GM12878 (cell line): ENCODE data around the gene CHAD. TPM values are rescaled to one million over a fixed set of nuclear protein-coding genes. Genes with fewer than 3 reads are reported as not detected.

Source experiments
- ATAC-seq: fragments of 200-7000 bp; cut with Tn5 transposase; 3 replicates; pipeline ENCODE4 v1.9.1; 2020; ENCODE audit warnings: mild to moderate bottlenecking, moderate library complexity
- BruUV-seq: library from RNA; stranded (reverse); fragments of 400-500 nt; replicated peaks from 2 replicates; lab custom pipeline; 2021; lab: Mats Ljungman, UMichigan
- CTCF ChIA-PET: fragments of 300-600 bp; sonication (Branson Sonifier 250); formaldehyde crosslinking; extraction: SDS; loops from one replicate; lab custom pipeline; 2021; ENCODE audit warnings: inconsistent platforms; lab: Yijun Ruan, JAX
- POLR2A ChIA-PET: fragments of 350-600 bp; formaldehyde crosslinking; extraction: SDS; loops from one replicate; lab custom pipeline; 2021; ENCODE audit warnings: inconsistent platforms; lab: Charles Lee
- RAD21 ChIA-PET: fragments of 300-600 bp; sonication (Branson Sonifier 250); formaldehyde crosslinking; loops from one replicate; lab custom pipeline; 2023; ENCODE audit warnings: antibody characterized with exemption; ENCODE audit not compliant: unreplicated experiment; lab: Charles Lee
- SMC1A ChIA-PET: fragments of 300-600 bp; sonication (Branson Sonifier 250); formaldehyde crosslinking; loops from one replicate; lab custom pipeline; 2023; ENCODE audit not compliant: unreplicated experiment, uncharacterized antibody; lab: Charles Lee
- DNase-seq: peaks from one replicate; pipeline ENCODE4 v3.0.0-alpha.2; 2011; ENCODE audit warnings: low read depth, low spot score
- FAIRE-seq: peaks from 3 replicates; lab custom pipeline; 2011; peaks lifted over from hg19 to GRCh38; lab: Jason Lieb, UNC
- H2AFZ ChIP-seq: 2 replicates; pipeline ENCODE4 v1.6.0; 2011; ENCODE audit warnings: low read depth, low read length, control low read depth; ENCODE audit not compliant: control insufficient read depth
- H3K27ac ChIP-seq: 2 replicates; pipeline ENCODE4 v1.5.1; 2011; ENCODE audit warnings: control low read depth; ENCODE audit not compliant: control insufficient read depth, insufficient read depth
- H3K27me3 ChIP-seq, 2 experiments: replicated peaks in 1 of 2; 2 replicates each; pipeline versions ENCODE4 v1.6.0 to v1.6.1; 2011; ENCODE audit warnings: low read length in 1 of 2; ENCODE audit not compliant: control insufficient read depth in 2 of 2, insufficient read depth in 2 of 2
- H3K36me3 ChIP-seq, 2 experiments: 2 replicates each; pipeline ENCODE4 v1.5.1; 2011; ENCODE audit warnings: low read length in 1 of 2; ENCODE audit not compliant: control insufficient read depth in 2 of 2, insufficient read depth in 2 of 2
- H3K4me1 ChIP-seq: 2 replicates; pipeline ENCODE4 v1.6.1; 2011; ENCODE audit warnings: mild to moderate bottlenecking, low read length, moderate library complexity, mixed read lengths; ENCODE audit not compliant: control insufficient read depth, insufficient read depth
- H3K4me2 ChIP-seq: 2 replicates; pipeline ENCODE4 v1.6.0; 2011; ENCODE audit warnings: control low read depth; ENCODE audit not compliant: control insufficient read depth, insufficient read depth
- H3K4me3 ChIP-seq: fragments of 200-600 bp; sonication (generic); 2 replicates; pipeline ENCODE4 v1.5.1; 2016
- H3K79me2 ChIP-seq: 2 replicates; pipeline ENCODE4 v1.6.0; 2011; ENCODE audit warnings: low read length; ENCODE audit not compliant: control insufficient read depth, insufficient read depth
- H3K9ac ChIP-seq: 2 replicates; pipeline ENCODE4 v1.8.0; 2011; ENCODE audit warnings: low read length, control low read depth, mixed read lengths; ENCODE audit not compliant: control insufficient read depth, insufficient read depth
- H3K9me3 ChIP-seq: replicated peaks from 3 replicates; pipeline ENCODE4 v1.5.1; 2011; ENCODE audit warnings: mild to moderate bottlenecking, low read length; ENCODE audit not compliant: control insufficient read depth, insufficient read depth
- H4K20me1 ChIP-seq: 2 replicates; pipeline ENCODE4 v1.6.0; 2011; ENCODE audit not compliant: control insufficient read depth, insufficient read depth
- ASH2L ChIP-seq: fragments of 300-600, 200-600 bp; sonication (generic); IDR thresholded peaks from 2 replicates; pipeline ENCODE4 v1.6.1; 2017; ENCODE audit warnings: low read depth, mild to moderate bottlenecking, borderline replicate concordance
- ATF7 ChIP-seq: fragments of 450-650 bp; IDR thresholded peaks from 2 replicates; pipeline ENCODE4 v1.6.1; 2016; ENCODE audit warnings: low read depth, mild to moderate bottlenecking
- DPF2 ChIP-seq: fragments of 450-650 bp; IDR thresholded peaks from 2 replicates; pipeline ENCODE4 v1.6.1; 2017; ENCODE audit warnings: mild to moderate bottlenecking
- EGR1 ChIP-seq, 2 experiments: IDR thresholded peaks; 1 replicate in 1 of 2; 2 replicates in 1 of 2; pipeline ENCODE4 v1.6.1; 2011 to 2012; ENCODE audit warnings: low read depth in 2 of 2, low read length in 2 of 2, borderline replicate concordance in 1 of 2, mild to moderate bottlenecking in 1 of 2, moderate library complexity in 1 of 2
- GABPA ChIP-seq: IDR thresholded peaks from 2 replicates; pipeline ENCODE4 v1.6.1; 2014; ENCODE audit warnings: antibody characterized with exemption, low read depth, mild to moderate bottlenecking, inconsistent platforms
- SIX5 ChIP-seq: IDR thresholded peaks from 2 replicates; pipeline ENCODE4 v1.6.1; 2011; ENCODE audit warnings: mild to moderate bottlenecking, low read depth, low read length, moderate library complexity; ENCODE audit not compliant: severe bottlenecking
- SP1 ChIP-seq: IDR thresholded peaks from one replicate; pipeline ENCODE4 v1.6.1; 2011; ENCODE audit warnings: low read depth, low read length
- SPI1 ChIP-seq: IDR thresholded peaks from 2 replicates; pipeline ENCODE4 v1.6.1; 2011; ENCODE audit warnings: low read depth, mild to moderate bottlenecking, low read length, moderate library complexity, borderline replicate concordance; ENCODE audit not compliant: insufficient read depth
- WRNIP1 ChIP-seq: IDR thresholded peaks from 2 replicates; pipeline ENCODE4 v1.6.1; 2011; ENCODE audit warnings: low read depth, low read length, improper control_type of control experiment, borderline replicate concordance
- ZNF384 ChIP-seq: IDR thresholded peaks from 2 replicates; pipeline ENCODE4 v1.6.1; 2012; ENCODE audit warnings: low read depth, mild to moderate bottlenecking, low read length, improper control_type of control experiment, borderline replicate concordance
- WGBS: methylation state at CpG from one replicate; pipeline ENCODE4 v1.1.6; 2016; ENCODE audit warnings: low lambda C conversion rate; ENCODE audit not compliant: insufficient replicate concordance, insufficient coverage; ENCODE audit errors: missing lambda C conversion rate; 5-methylcytosine and 5-hydroxymethylcytosine counted together
- in situ Hi-C: fragments of 300-500 bp; cut with MboI; formaldehyde crosslinking; loops from 9 replicates; pipeline ENCODE4 v1.14.3; 2018; ENCODE audit warnings: mixed read lengths
- intact Hi-C: fragments of 100-400 bp; cut with micrococcal nuclease; formaldehyde crosslinking; loops from one replicate; pipeline ENCODE4 v1.14.2; 2022; ENCODE audit not compliant: unreplicated experiment
- polyA plus RNA-seq, 11 experiments: library from polyadenylated mRNA; depleted of rRNA in 4 of 11; unstranded in 6 of 11; stranded (reverse) in 5 of 11; fragments of >200 nt; fragmentation: Nextera tagmentation in 4 of 11; fragmentation: Illumina TruSeq in 1 of 11; extraction: Ambion mirVana in 4 of 11; extraction: Trizol in 1 of 11; gene quantifications; 1 replicate in 1 of 11; 2 replicates in 10 of 11; pipeline versions ENCODE4 v1.2.1 to v1.2.3, GENCODE V29; 2011 to 2016; ENCODE audit warnings: inconsistent platforms in 2 of 11, missing spikeins in 2 of 11, low read depth in 1 of 11
- total RNA-seq, 4 experiments: library from RNA; depleted of rRNA in 3 of 4; stranded (reverse); fragments of >200 nt in 3 of 4; fragmentation: Illumina TruSeq in 1 of 4; extraction: Trizol in 1 of 4; gene quantifications; 2 replicates each; pipeline versions ENCODE4 v1.2.1 to v1.2.3, GENCODE V29; 2013 to 2021
- TF ChIP-seq, protein P1 (sequence below): fragments of 150-350 bp; IDR thresholded peaks from 2 replicates; pipeline ENCODE4 v1.6.1; 2016; ENCODE audit warnings: low read depth, low read length
- TF ChIP-seq, protein P2 (sequence below): fragments of 450-650 bp; IDR thresholded peaks from 2 replicates; pipeline ENCODE4 v1.6.1; 2017; ENCODE audit warnings: mild to moderate bottlenecking, moderate library complexity
- TF ChIP-seq, protein P3 (sequence below): IDR thresholded peaks from 2 replicates; pipeline ENCODE4 v1.6.1; 2011; ENCODE audit warnings: low read depth, low read length, improper control_type of control experiment, borderline replicate concordance
- TF ChIP-seq, protein P4 (sequence below): fragments of 450-650 bp; IDR thresholded peaks from 2 replicates; pipeline ENCODE4 v1.6.1; 2016; ENCODE audit warnings: mild to moderate bottlenecking

CHAD gene
- total and polyA plus RNA-seq, 10 of the 15 experiments (the other 5 are each of a cell fraction or from before 2014, with no cell fraction given), result 0.06 TPM; not detected in 9

DNA sequence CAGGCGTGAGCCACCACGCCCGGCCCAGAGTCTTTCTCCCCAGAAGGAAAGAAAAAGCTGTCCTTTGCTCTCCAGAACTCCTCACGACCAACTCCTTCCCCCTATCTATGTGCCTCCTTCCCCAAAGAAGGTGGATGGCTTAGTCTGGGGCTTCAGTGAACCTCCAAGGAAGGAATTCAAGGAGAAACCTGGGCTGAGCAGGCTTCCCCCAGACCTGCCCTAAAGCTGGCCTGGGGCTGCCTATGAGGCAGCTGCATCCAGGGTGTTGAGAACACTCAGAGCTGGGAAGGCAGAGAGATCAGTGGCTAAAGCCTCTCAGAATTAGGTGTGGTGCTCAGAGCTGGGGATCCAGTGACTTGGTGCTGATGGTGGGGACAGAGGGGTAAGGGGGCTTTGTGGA is 38.9 kb downstream of the CHAD start:
- Histone ChIP-seq H3K9me3 (no peaks in the 10 kb centered on the region), H3K4me2 (no peak overlapping the region), H2AFZ (no peak overlapping the region), H3K4me3 (no peak overlapping the region), H3K79me2 (peaks cover 6% of the 10 kb centered on the region), H3K27me3 (no peaks in the 10 kb centered on the region), H3K36me3 (no peaks in the 10 kb centered on the region), H4K20me1 (no peaks in the 10 kb centered on the region), H3K9ac (no peak overlapping the region), H3K4me1 (peaks cover 18% of the 10 kb centered on the region), H3K27ac (no peak overlapping the region)
- in situ Hi-C loops (no loop called here), intact Hi-C loops (no loop called here)
- ChIA-PET RAD21 (interaction anchor here (2.4 kb wide), 1 partner anchor 32 kb away, joined by 8 read pairs; the partner anchor contains the start of gene LRRC59), POLR2A (no interaction called here), CTCF (interaction anchor here (0.5 to 4.6 kb wide), 5 partner anchors 8 to 49 kb away, joined by 3 to 24 read pairs (median 6); partner anchors contain the start of genes LRRC59 and RSAD1), SMC1A (interaction anchor here (0.8 to 2.8 kb wide), 3 partner anchors 22 to 39 kb away, joined by 3 to 10 read pairs (median 4); no protein-coding TSS in a partner anchor)
- BruUV-seq, result no TSS peak
- no peak for ATAC-seq
- no peak for DNase-seq
- no peak for FAIRE-seq
- WGBS, result 85% methylated on average over 4 of the region's 4 CpGs
- no peak for TF ChIP-seq SIX5
- TF ChIP-seq, protein P1, sequence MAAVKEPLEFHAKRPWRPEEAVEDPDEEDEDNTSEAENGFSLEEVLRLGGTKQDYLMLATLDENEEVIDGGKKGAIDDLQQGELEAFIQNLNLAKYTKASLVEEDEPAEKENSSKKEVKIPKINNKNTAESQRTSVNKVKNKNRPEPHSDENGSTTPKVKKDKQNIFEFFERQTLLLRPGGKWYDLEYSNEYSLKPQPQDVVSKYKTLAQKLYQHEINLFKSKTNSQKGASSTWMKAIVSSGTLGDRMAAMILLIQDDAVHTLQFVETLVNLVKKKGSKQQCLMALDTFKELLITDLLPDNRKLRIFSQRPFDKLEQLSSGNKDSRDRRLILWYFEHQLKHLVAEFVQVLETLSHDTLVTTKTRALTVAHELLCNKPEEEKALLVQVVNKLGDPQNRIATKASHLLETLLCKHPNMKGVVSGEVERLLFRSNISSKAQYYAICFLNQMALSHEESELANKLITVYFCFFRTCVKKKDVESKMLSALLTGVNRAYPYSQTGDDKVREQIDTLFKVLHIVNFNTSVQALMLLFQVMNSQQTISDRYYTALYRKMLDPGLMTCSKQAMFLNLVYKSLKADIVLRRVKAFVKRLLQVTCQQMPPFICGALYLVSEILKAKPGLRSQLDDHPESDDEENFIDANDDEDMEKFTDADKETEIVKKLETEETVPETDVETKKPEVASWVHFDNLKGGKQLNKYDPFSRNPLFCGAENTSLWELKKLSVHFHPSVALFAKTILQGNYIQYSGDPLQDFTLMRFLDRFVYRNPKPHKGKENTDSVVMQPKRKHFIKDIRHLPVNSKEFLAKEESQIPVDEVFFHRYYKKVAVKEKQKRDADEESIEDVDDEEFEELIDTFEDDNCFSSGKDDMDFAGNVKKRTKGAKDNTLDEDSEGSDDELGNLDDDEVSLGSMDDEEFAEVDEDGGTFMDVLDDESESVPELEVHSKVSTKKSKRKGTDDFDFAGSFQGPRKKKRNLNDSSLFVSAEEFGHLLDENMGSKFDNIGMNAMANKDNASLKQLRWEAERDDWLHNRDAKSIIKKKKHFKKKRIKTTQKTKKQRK, result no peak
- TF ChIP-seq SPI1, result no peak
- TF ChIP-seq, protein P2, sequence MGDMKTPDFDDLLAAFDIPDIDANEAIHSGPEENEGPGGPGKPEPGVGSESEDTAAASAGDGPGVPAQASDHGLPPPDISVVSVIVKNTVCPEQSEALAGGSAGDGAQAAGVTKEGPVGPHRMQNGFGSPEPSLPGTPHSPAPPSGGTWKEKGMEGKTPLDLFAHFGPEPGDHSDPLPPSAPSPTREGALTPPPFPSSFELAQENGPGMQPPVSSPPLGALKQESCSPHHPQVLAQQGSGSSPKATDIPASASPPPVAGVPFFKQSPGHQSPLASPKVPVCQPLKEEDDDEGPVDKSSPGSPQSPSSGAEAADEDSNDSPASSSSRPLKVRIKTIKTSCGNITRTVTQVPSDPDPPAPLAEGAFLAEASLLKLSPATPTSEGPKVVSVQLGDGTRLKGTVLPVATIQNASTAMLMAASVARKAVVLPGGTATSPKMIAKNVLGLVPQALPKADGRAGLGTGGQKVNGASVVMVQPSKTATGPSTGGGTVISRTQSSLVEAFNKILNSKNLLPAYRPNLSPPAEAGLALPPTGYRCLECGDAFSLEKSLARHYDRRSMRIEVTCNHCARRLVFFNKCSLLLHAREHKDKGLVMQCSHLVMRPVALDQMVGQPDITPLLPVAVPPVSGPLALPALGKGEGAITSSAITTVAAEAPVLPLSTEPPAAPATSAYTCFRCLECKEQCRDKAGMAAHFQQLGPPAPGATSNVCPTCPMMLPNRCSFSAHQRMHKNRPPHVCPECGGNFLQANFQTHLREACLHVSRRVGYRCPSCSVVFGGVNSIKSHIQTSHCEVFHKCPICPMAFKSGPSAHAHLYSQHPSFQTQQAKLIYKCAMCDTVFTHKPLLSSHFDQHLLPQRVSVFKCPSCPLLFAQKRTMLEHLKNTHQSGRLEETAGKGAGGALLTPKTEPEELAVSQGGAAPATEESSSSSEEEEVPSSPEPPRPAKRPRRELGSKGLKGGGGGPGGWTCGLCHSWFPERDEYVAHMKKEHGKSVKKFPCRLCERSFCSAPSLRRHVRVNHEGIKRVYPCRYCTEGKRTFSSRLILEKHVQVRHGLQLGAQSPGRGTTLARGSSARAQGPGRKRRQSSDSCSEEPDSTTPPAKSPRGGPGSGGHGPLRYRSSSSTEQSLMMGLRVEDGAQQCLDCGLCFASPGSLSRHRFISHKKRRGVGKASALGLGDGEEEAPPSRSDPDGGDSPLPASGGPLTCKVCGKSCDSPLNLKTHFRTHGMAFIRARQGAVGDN, result no peak
- no peak for TF ChIP-seq SP1
- no peak for TF ChIP-seq ZNF384
- no peak for TF ChIP-seq DPF2
- TF ChIP-seq EGR1 (IDR thresholded peaks at IDR 0.05; ENCODE audit: borderline replicate concordance in 1 of 2, low read depth in 2 of 2, low read length in 2 of 2), result no peak
- no peak for TF ChIP-seq GABPA
- TF ChIP-seq WRNIP1, result no peak
- TF ChIP-seq, protein P3, sequence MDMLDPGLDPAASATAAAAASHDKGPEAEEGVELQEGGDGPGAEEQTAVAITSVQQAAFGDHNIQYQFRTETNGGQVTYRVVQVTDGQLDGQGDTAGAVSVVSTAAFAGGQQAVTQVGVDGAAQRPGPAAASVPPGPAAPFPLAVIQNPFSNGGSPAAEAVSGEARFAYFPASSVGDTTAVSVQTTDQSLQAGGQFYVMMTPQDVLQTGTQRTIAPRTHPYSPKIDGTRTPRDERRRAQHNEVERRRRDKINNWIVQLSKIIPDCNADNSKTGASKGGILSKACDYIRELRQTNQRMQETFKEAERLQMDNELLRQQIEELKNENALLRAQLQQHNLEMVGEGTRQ, result no peak
- TF ChIP-seq, protein P4, sequence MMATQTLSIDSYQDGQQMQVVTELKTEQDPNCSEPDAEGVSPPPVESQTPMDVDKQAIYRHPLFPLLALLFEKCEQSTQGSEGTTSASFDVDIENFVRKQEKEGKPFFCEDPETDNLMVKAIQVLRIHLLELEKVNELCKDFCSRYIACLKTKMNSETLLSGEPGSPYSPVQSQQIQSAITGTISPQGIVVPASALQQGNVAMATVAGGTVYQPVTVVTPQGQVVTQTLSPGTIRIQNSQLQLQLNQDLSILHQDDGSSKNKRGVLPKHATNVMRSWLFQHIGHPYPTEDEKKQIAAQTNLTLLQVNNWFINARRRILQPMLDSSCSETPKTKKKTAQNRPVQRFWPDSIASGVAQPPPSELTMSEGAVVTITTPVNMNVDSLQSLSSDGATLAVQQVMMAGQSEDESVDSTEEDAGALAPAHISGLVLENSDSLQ, result no peak
- TF ChIP-seq ASH2L, result no peak
- no peak for TF ChIP-seq ATF7
